ENCODE data around the gene CCDC90B.
"Not testable (repeated sequence)": the region's sequence is repeated elsewhere in the genome, so short reads cannot be mapped to it uniquely, and the experiment has no call there.

The CCDC90B gene

GRCh38 chr11:83285771-83286528 is at the start of gene CCDC90B:
TSS of gene CCDC90B (minus strand) at chr11:83286367. CDS start at chr11:83285972, 395 bp downstream.
- DNase-seq: peak; percentile 89

DNA sequence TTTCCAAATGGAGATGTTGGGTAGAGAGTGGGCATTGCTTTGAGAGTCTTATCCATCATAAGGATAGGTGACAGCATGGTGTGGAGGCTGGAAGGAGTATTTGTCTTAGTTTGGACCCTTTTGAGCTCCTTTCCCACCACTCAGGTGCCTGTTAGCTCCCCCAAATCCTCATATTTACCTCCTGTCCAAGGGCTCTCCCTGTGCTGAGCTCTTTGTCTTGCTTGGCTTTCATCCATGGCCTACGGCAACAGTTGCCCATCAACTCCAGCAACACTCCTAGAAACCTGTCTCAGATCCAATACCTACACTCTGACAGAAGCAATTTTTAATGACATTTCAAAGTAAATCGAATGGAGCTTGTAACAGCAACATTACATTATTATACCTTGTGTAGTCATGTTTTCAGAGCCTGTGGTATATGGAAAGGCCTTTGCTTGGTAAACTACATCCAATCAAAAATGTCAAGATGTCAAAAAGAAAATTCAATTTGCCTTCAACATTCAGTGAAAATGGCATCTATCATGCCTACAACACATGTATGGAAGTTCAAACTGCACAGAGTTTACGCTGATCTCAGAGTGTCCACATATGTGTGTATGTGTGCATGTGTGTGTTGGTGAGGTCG is 49.4 kb upstream of the CCDC90B start:
- DNase-seq: no peak

DNA sequence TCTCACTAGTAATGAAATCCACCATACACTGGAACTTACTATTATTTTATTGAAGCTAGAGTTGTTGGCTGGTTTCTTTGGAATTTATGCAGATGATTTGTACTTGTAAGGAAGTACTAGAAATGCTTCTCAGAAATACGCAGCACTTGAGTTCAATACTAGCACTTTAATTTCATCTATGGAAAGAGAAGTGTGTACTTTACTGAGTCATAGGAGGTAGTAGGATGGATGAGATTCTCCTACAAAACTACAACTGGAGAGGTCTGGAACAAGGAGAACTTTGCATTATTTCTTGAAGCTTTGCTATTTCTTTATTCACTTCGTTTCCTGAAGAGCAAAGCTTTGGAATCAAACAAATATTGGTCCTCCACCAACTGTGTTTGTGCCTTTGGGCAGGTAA is 44.1 kb upstream of the CCDC90B start:
- DNase-seq: no peak

- no peak for DNase-seq
These were observed 40.2 kb upstream of the CCDC90B start for GRCh38 chr11:83326326-83326725.

GRCh38 chr11:83319346-83319745 is 33.2 kb upstream of the CCDC90B start:
- no peak for DNase-seq

DNA sequence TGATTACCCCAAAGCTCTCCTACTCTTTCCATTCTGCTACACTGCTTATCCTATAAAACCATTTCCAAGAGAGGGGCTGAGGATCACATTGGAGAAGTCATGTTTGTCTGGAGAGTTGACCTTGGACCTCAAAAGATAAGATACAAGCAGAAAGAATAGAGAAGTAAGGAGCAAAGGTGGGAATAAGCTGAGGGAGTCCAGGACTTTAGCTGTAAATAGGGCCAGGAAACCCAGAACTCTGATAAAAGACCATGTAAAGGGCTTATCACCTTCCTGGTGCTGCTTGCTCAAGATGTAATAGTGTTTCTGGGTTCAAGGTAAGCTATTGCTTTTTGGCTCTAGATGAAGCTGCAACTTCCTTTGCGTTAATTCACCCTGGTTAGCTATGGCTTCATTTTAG is 32.8 kb upstream of the CCDC90B start:
- no peak for DNase-seq

GRCh38 chr11:83317757-83318690 is 31.9 kb upstream of the CCDC90B start:
- DNase-seq: no peak

DNA sequence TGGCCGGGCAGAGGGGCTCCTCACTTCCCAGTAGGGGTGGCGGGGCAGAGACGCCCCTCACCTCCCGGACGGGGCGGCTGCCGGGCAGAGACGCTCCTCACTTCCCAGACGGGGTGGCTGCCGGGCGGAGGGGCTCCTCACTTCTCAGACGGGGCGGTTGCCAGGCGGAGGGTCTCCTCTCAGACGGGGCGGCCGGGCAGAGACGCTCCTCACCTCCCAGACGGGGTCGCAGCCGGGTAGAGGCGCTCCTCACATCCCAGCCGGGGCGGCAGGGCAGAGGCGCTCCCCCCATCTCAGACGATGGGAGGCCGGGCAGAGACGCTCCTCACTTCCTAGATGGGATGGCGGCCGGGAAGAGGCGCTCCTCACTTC is 30.7 kb upstream of the CCDC90B start:
- not testable (repeated sequence) for DNase-seq

DNA sequence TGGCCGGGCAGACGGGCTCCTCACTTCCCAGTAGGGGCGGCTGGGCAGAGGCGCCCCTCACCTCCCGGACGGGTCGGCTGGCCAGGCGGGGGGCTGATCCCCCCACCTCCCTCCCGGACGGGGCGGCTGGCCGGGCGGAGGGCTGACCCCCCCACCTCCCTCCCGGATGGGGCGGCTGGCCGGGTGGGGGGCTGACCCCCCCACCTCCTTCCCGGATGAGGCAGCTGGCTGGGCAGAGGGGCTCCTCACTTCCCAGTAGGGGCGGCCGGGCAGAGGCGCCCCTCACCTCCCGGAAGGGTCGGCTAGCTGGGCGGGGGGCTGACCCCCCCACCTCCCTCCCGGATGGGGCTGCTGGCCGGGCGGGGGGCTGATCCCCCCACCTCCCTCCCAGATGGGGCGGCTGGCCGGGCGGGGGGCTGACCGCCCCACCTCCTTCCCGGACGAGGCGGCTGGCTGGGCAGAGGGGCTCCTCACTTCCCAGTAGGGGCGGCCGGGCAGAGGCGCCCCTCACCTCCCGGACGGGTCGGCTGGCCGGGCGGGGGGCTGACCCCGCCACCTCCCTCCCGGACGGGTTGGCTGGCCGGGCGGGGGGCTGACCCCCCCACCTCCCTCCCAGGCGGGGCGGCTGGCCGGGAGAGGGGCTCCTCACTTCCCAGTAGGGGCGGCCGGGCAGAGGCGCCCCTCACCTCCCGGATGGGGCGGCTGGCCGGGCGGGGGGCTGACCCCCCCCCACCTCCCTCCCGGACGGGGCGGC is 30.2 kb upstream of the CCDC90B start:
- DNase-seq: not testable (repeated sequence)

DNA sequence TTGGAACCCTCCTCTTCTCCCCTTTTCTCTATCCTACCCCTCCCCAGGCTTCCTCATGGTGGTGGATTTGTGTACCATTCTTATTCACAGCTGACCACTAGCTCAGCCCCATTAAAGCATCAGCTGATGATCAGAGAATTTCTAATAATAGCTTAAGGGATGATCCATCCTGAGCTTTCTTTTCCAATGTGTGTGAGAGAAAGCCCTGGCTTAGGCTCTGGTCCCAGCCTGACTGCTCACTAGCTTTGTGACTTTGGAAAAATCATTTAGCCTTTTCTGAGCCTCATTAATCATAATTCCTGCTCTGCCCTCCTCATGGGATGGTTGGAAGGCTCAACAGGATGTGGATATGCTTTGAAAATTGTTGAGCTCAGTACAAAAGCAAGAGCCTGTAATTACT is 26.3 kb upstream of the CCDC90B start:
- no peak for DNase-seq

DNA sequence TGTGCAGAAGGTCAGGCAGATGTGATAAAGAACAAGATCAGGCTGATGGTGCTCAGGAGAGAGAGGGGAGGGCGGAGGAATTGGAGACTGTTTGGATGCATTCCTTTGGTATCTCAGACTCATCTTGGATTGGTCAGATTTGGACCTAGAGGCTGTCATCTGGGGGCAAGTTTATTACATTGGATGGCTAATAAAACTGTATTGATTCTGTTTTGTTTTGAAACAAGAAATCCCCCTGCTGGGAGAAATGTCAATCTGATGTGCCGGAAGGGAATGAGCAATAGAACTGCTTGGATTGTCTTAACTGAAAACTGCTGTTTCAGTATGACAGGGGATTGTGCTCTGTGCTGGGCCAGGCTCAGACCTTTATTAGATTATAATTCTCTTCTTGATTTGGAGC is 25.5 kb upstream of the CCDC90B start:
- no peak for DNase-seq

GRCh38 chr11:83310718-83311117 is 24.6 kb upstream of the CCDC90B start:
- DNase-seq: no peak

DNA sequence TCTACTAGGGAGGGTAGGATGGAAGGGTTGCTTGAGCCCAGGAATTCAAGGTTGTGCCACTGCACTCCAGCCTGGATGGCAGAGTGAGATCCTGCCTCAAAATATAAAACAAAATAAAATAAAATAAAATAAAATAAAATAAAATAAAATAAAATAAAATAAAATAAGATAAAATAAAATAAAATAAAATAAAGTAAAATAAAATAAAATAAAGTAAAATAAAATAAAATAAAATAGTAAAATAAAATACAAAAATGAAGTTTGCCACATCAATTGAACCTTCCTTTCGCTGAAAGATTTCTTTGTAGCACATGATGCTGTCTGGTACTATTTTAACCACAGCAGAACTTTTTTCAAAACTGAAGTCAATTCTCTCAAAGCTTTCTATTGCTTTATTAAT is 22.4 kb upstream of the CCDC90B start:
- not testable (repeated sequence) for DNase-seq

GRCh38 chr11:83306200-83307080 is 20.3 kb upstream of the CCDC90B start:
- no peak for DNase-seq

GRCh38 chr11:83303316-83303715 is 17.1 kb upstream of the CCDC90B start:
- DNase-seq: no peak

- DNase-seq: no peak
These were observed 16.0 kb upstream of the CCDC90B start for GRCh38 chr11:83302151-83302550.

GRCh38 chr11:83299681-83300080 is 13.5 kb upstream of the CCDC90B start:
- DNase-seq: no peak

DNA sequence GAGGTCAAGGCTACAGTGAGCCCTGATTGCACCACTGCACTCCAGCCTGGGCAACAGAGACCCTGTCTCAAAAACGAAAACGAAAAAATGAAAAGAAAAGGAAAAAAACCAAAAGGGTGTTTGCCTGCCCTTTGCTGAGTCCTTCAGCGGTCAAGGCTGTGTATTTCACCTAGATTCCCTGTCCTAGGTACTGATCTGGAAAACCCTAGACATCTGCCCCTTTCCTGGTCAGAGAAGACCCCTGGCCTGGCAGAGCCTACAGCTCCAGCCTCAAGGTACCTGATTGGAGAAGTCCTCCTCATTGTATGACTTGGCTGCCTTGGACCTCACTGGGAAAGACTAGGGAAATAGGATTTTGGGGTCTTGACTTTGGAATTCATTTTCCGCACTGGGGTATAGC is 8.0 kb upstream of the CCDC90B start:
- no peak for DNase-seq

GRCh38 chr11:83293457-83293774 is 7.2 kb upstream of the CCDC90B start:
- DNase-seq: no peak

- DNase-seq: peak; percentile 15
These were observed 6.7 kb upstream of the CCDC90B start for GRCh38 chr11:83292709-83293456.

DNA sequence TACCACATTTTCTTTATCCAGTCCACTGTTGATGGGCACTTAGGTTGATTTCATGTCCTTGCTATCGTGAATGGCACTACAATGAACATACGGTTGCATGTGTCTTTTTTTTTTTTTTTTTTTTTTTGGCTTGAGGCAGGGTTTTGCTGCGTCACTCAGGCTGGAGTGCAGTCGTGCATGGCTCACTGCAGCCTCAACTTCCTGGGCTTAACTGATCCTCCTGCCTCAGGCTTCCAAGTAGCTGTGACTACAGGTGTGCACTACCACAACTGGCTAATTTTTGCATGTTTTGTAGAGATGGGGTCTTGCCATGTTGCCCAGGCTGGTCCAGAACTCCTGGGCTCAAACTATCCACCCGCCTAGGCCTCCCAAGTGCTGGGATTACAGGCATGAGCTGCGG is 1.5 kb upstream of the CCDC90B start:
- DNase-seq: no peak
